Eye (tissue), 1 donor: ENCODE data around the gene ALS2.
"Not testable (repeated sequence)": the region's sequence is repeated elsewhere in the genome, so short reads cannot be mapped to it uniquely, and the experiment has no call there.

ENCODE experiments used
- DNase-seq: peaks from one replicate; pipeline ENCODE4 v3.0.0-alpha.2; 2015

Gene ALS2

GRCh38 chr2:201780674-201781493 is at the start of gene ALS2:
ALS2 (minus strand) TSS chr2:201780933; CDS start chr2:201768885, 12,048 bp downstream.
- DNase-seq: peak; percentile 99

GRCh38 chr2:201828220-201828619 is 47.5 kb upstream of the ALS2 start:
- DNase-seq: no peak

- no peak for DNase-seq
These were observed 46.9 kb upstream of the ALS2 start for GRCh38 chr2:201827621-201828020.

GRCh38 chr2:201824212-201824611 is 43.5 kb upstream of the ALS2 start:
- no peak for DNase-seq

- DNase-seq: no peak
These were observed 40.3 kb upstream of the ALS2 start for GRCh38 chr2:201821080-201821479.

GRCh38 chr2:201820383-201821007 is 39.8 kb upstream of the ALS2 start:
- DNase-seq: no peak

GRCh38 chr2:201816657-201817575 is 36.2 kb upstream of the ALS2 start:
- DNase-seq: no peak

GRCh38 chr2:201813996-201814760 is 33.4 kb upstream of the ALS2 start:
- DNase-seq: peak; percentile 50

- DNase-seq: not testable (repeated sequence)
These were observed 29.9 kb upstream of the ALS2 start for GRCh38 chr2:201810604-201811003.

- no peak for DNase-seq
These were observed 28.9 kb upstream of the ALS2 start for GRCh38 chr2:201809633-201810032.

- DNase-seq: no peak
These were observed 27.3 kb upstream of the ALS2 start for GRCh38 chr2:201808027-201808426.

GRCh38 chr2:201807452-201807999 is 26.8 kb upstream of the ALS2 start:
- peak; percentile 90 for DNase-seq

GRCh38 chr2:201806442-201807170 is 25.9 kb upstream of the ALS2 start, which contains the start of gene CDK15:
CDK15 (plus strand) TSS chr2:201806537; CDS start chr2:201806665, 128 bp downstream.
- peak; percentile 73 for DNase-seq

- not testable (repeated sequence) for DNase-seq
These were observed 18.2 kb upstream of the ALS2 start for GRCh38 chr2:201798914-201799285.

GRCh38 chr2:201798252-201798913 is 17.6 kb upstream of the ALS2 start:
- DNase-seq: no peak

- DNase-seq: no peak
These were observed 16.6 kb upstream of the ALS2 start for GRCh38 chr2:201797175-201797840.

GRCh38 chr2:201796478-201796865 is 15.7 kb upstream of the ALS2 start:
- DNase-seq: no peak

GRCh38 chr2:201795607-201796477 is 15.1 kb upstream of the ALS2 start:
- DNase-seq: peak; percentile 69

GRCh38 chr2:201794294-201794693 is 13.6 kb upstream of the ALS2 start:
- no peak for DNase-seq
